GM12864 (cell line): ENCODE results near the gene CACNA2D1.

Experiments
- DNase-seq: peaks from one replicate; pipeline ENCODE4 v3.0.0-alpha.2; 2011; ENCODE audit warnings: low read depth
- H3K4me3 ChIP-seq: 2 replicates; pipeline ENCODE4 v1.5.1; 2011; ENCODE audit warnings: mild to moderate bottlenecking, low read depth, low read length, control low read depth
- CTCF ChIP-seq: IDR thresholded peaks from 2 replicates; pipeline ENCODE4 v1.5.1; 2011; ENCODE audit warnings: low read depth, mild to moderate bottlenecking, moderate library complexity, low read length, control low read depth, inconsistent platforms; ENCODE audit errors: missing control alignments

The CACNA2D1 gene

GRCh38 chr7:82010416-82010815, 433.2 kb downstream of the CACNA2D1 start:
- no peak overlapping the region for H3K4me3 ChIP-seq
- no peak for DNase-seq
- TF ChIP-seq CTCF = no peak

GRCh38 chr7:82007315-82007714, 436.3 kb downstream of the CACNA2D1 start:
- no peak for DNase-seq
- no peak overlapping the region for H3K4me3 ChIP-seq
- no peak for TF ChIP-seq CTCF

- DNase-seq = no peak
- no peak for TF ChIP-seq CTCF
These were observed 438.5 kb downstream of the CACNA2D1 start for GRCh38 chr7:82005056-82005455.

GRCh38 chr7:81993186-81993585, 450.4 kb downstream of the CACNA2D1 start:
- DNase-seq = no peak
- no peak for TF ChIP-seq CTCF
- H3K4me3 ChIP-seq = no peak overlapping the region

More at GRCh38 chr7:82005056-82005455, 438.5 kb downstream of the CACNA2D1 start:
- H3K4me3 ChIP-seq = no peak overlapping the region

- no peak for TF ChIP-seq CTCF
- DNase-seq = no peak
- no peak overlapping the region for H3K4me3 ChIP-seq
These were observed 453.2 kb downstream of the CACNA2D1 start for GRCh38 chr7:81990395-81990794.

GRCh38 chr7:81986723-81987470, 456.7 kb downstream of the CACNA2D1 start:
- no peak for DNase-seq
- TF ChIP-seq CTCF = no peak
- no peak overlapping the region for H3K4me3 ChIP-seq

GRCh38 chr7:81983406-81983805, 460.2 kb downstream of the CACNA2D1 start:
- H3K4me3 ChIP-seq = no peak overlapping the region
- DNase-seq = no peak
- TF ChIP-seq CTCF = no peak
